SKM-1 (cell line): ENCODE data around the gene NTRK3.

Source experiments
- DNase-seq: peaks from one replicate; lab custom pipeline; 2025; ENCODE audit not compliant: unreplicated experiment; lab: John Stamatoyannopoulos, UW

NTRK3 gene

DNA sequence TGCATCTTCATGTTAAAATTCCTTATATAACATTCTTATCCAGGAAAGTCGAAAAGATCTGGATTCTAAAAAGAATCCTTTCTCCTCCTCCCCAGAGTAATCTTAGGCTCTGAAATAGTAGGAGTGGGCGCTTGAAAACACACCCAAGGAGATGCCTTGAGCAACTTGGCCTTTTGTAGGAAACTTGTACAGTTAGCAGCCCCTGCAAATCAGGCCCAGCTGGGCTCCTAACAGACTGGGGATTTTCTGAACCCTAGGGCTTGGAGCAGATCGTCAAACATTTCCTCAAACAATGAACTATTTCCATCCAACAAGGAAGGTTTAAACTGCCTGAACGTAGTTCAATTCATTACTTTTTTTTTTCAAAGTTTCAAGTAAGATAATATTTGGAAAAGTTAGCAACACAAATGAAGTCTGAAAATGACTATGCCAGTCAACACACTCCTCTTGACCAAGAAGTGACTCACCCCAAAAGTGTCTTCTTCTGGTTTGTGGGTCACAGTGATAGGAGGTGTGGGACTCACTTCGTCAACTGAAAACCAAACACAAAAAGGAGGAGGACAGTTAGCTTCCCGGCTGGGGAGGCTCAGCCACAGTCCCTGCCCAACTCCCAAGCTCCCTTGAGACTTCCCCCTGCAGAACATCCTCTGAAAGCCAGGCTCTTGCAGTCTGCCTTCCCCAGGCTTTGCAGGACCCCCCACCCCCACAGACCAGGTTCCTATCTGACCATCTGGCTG is 129.7 kb downstream of the NTRK3 start:
- no peak for DNase-seq

DNA sequence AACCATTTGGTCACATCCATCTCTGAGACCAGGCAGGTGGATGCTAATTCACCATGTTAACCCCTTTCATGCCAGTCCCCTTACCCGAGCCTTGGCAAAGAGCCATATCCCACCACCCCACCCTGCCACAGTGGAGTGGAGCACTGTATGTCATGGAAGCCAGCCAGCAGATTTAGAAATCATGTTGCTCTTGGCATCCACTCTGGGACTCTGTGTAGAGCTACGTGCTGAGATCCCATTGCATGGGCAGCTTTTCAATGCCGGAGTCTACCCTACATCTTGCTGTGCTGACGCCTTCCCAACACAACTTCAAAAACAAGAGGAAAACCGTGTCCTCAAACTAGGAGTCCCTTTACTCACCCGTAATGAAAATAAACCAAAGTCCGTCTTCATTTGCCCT is 131.0 kb downstream of the NTRK3 start:
- DNase-seq = no peak

DNA sequence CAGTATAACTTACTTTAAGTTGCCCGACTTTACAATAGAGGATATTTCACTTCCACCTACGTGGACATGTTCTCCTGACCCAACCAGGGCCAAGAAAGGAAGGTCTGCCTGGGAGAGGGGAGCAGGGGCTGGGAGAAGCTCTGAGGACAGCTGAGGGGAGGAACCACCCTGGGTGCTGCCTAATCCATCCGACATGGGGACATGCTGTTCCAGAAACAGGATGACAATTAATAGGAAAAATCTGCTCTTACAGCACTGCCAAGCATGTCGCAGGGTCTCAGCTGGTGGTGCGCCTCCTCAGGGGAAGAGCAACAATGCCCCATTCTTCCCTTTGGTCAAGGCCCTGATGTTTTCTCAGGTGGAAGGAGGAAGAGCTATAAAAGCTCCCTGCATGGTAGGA is 132.3 kb downstream of the NTRK3 start:
- DNase-seq = no peak

DNA sequence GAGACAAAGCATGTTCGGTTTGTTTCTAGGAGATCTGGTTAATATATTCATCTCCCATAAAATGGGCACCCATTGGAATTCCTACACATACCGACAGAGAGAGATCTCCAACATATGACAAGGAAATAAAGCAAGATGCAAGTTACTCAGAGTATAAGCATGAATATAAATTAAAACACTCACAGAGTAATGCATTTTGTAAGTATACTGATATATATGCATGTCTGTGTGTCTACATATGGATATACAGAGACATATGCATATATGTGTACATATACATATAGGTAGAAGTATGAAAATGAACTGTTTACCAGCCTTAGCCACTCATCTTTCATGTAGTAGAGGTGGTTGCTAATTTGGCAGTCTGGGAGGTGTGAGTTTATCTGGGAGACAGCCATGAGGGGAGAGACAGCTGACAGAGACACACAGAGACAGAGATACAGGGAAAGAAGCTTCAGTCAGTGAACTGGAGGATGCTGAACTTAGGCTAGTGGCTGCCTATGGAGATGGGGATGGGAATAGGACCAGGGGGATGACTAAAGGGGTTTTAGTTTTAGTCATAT is 134.5 kb downstream of the NTRK3 start:
- no peak for DNase-seq

DNA sequence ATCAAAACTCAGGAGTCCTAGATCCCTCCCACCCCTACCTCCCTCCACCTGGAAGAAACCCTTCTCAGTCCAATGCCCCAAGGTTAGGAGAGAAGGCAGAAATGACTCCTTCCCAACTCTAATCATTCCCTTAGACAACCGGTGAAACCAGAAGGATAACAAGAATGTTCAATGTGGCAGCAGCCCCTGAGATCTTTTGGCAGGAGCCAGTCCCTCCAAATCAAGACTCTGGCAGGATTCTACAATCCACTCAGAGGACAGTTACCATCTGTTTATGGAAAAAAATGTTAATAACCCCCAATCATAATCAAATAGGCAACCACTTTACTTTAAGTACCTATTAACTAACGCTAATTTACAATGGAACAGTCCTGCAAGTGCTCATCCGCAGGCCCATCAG is 136.5 kb downstream of the NTRK3 start:
- no peak for DNase-seq

DNA sequence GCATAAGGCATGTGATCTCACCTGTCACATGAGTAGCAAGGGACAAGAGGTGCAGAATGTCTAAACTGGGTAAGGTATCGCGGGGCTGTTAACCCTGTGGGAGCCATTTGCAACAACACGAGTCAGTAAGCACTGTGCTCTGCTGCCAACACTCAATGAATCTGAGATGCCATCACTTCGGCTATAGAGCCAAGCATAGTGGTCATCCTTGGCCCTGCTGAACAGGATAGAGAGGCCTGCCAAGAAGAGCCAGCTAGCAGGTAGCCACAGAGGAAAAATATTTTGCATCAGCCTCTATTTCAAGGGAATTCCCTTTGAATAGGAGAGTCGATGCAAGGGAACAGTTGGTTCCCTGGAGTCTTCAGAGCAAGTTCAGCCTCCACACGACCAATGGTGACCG is 137.8 kb downstream of the NTRK3 start:
- DNase-seq = no peak

DNA sequence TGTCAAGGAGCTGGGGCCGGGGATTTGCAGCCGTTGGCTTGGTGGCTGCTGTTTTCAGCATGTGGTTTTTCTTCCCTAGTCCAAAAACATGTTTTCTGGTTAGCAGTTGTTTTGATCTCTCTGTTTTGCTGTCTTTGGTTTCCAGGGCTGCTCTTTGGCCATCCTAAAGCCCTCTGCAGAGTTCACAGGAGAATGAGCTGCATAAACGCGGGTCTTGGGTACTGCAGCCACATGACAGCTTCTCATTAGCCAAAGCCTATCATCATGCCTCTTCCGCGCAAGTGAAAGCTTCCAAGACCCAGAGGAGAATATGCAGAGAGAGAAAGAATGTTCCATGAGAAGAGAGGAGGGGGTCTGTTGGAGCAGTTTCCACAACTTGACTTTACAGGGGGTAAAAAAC is 138.5 kb downstream of the NTRK3 start:
- no peak for DNase-seq

DNA sequence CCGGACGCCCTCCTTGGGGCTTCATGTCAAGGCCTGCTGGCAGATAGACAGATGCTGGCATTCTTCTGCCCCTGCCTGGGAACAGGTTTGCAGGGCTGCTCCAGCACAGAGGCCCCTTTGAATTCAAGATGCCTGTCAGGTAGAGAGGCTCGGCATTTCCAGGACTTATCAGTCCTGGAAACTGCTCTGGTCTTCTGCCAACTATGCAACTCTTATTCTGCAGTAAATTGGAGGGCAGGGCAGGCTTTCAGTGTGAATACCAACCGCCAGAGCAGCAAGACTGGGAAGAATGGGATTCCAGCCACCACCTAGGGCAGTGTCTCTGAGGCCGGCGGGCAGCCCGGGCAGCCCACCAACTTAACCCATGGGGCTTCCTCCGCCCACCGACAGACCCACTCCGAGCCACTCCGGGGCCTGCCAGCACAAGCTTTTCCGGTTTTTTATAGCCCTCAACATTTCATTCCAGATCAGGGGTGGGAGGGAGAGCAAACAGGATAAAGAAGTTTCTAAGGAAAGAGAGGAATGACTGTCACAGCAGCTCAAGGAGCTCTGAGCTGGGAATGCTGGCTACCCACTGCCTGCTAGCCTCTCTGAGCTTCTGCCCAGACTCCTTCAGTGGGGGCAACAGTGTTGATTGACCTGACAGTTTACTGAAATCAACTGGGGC is 140.9 kb downstream of the NTRK3 start:
- DNase-seq = no peak

DNA sequence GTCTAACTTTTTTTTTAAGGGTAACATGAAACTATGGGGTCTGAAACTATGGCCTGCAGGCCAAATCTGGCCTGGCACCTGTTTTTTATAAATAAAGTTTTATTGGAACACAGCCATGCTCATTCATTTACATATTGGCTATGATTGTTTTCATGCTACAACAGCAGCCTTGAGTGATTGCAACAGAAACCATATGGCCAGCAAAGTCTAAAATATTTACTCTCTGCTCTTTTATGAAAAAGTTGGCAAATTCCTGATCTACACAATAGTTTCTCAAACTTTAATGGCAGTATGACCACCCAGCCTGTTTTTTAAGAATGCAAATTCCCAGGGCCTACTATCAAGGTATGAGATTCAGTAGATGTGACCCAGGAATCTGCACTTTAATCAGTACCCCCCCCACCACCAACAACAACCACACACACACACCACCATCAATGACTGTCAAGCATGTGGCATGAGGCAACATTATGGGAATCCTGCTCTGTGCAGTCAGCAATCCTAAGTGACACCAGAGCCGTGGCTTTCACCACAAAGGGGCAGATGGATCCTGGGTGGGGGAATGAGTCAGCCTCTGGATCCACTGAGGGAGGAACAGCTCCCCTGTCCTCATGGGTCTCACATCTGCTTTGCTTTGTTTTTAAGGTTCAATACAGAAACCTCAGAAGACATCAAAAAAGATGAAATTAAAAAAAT is 142.8 kb downstream of the NTRK3 start:
- no peak for DNase-seq

DNA sequence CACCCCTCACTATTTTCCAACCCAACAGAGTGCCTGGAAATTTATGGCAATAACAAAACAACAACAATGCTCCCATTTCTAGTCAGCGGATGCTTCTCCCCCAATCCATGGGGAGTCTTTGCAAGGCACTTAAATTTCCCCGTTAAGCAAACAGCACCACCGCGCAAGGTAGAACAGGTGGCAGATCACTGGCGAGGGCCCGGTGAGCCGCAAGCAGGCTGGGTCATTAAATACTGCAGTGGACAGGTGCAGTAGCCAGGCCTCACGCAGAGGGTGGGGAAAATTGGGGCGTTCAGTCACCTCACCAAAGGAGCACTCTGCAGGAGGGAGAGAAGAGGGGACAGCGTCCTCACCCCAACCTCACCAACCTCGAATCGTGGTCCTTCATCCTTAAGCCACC is 147.5 kb downstream of the NTRK3 start:
- DNase-seq = no peak

DNA sequence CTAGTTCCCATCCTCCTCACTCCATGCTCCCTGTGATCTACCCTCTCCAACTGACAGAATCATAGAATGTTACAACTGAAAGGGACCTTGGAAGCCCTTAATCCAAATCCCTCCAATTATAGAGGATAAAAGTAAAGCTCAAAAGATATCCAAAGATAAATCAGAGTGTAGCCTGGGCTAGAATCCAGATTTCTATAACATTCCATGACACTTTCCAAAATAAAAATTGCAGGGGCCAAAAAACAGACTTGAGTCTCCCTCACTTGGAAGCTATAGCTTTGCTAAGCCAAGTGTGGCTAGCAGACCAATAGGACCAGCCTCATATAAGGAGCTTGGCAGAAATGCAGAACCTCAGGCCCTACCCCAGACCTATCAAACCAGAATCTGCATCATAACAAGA is 148.1 kb downstream of the NTRK3 start:
- DNase-seq = no peak

DNA sequence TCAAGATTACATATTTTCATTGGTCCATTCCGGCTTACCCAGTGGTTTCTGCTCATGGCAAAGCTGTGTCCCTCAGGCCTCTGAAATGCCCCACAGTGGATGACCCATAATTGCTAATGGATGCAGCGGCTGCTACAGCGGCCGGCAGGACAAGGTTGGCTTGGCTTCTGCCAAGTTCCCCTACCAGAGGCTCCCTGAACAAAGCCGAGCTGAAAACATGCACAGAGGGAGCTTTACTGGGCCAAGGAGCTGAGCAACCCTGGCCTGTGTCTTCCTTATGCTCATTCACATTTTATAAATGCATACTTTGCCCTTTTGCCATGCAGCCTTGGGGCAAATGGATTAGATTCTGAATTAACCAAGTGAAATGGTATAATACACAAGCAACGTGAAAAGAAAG is 150.5 kb downstream of the NTRK3 start:
- DNase-seq = no peak

DNA sequence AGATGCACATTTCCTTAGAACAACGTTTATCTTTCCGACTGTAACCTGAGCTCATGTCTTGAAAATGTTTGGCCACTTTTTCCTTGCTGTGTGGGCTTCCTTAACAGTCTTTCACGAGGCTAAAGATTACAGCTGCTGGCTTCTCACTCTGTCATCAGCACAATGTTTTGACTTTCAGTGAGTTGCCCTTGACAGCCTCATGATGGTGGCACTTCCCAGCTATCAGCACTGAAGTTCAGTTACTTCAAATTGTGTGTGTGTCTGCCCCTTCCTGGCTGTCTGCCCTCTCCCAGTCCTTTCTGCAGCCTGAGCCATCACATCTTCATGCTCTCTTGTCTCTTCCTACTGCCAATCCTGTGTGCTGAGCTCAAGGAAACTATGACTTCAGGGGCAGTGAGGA is 152.2 kb downstream of the NTRK3 start:
- no peak for DNase-seq

DNA sequence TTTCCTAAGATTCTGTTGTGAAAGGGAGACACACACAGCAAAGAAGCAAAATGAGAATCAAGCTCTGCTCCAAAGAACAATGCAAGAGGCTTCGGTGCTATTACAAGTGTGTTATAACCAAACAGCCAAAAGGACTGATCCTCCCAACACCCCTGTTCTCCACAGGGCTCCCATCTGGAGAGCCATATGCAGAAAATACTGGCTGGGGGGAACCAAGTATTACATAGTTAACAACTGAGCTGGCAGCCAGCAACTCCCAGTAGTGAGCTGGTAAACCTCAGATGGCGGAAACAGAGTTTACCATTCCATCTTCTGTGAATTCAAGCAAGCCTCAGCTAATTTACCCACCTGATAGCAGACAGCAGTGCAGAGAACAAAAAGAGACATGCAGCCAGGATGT is 156.4 kb downstream of the NTRK3 start:
- DNase-seq = no peak

DNA sequence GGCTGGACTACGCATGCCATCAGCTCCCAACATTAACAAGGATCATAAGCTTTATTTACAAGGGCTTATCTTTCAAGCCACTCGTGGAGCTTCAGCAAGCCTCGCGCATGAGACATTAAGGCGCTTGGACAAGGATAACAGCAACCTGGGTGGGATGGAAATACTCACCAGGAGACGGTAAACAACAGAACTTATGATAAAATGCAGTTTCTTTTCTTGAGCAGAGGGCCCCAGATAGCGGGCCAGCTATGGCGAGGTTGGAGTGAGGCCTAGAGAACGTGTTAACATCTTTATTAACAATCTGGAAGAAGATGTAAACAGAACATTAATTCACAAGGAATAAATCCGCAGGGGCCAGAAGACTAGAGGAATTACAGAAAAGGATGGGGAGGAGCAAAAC is 158.2 kb downstream of the NTRK3 start:
- no peak for DNase-seq

DNA sequence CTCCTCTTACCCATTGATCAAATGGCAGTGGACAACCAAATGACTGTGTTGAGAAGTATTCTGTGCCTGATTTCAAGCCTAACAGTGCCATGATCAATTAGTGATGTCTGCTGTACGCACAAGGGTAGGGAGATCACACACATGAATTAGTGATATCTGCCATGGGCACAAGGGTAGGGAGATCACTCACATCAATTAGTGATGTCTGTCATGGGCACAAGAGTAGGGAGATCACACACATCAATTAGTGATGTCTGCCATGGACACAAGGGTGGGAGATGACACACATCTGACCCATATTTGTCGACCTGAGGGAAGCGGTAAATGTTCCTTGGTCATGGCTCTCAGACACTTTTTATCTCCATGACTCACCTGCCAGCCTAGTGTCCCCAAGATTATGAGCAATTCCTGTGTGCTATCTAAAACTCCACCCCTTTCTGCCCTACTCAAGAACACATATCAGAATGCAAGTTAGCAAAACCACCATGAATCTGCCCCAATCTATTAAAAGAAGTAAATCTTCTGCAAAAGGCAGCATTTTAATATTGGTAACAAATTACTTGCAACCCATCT is 165.0 kb downstream of the NTRK3 start:
- DNase-seq = no peak

DNA sequence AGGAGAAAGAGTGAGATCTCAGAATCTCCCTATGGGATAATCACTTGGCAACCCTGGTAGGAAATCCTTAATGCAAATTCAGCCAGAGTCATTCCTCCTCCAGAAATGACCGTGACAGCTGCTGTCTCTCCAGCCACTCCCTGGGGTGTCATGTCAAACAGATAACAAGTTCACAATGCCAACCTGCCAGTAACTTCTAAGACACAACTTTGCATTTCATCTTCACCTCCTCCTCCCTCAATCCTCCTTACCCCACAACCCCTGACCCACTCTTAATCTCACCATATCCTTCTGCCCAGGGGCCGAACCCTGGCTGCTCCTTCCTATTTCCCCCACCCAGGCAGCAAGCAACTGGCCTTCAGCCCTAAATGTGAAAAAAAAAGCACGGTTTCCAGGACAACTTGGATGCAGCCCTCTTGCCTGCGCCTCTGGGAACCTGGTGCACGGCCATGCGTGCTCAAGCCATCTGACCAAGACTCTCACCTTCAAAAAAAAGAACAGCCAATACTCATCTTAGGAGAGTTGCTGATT is 166.0 kb downstream of the NTRK3 start:
- no peak for DNase-seq

DNA sequence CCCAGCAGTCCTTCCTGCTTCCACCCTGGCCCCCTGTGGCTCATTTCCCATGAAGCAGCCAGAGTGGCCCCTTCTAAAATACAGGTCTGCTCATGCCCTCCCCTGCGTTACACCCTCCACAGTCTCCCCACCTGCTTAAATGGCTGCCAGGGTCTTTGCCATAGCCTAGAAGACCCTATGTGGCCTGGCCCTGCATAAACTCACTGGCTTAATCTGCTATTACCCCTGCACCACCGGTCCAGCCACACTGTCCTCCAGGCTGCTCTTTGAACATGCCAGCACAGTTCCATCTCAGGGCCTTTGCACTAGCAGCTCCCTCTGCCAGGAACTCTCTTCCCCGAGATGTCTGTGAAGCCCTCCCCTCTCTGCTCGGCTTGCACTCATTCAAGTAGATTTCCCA is 166.8 kb downstream of the NTRK3 start:
- DNase-seq = no peak

DNA sequence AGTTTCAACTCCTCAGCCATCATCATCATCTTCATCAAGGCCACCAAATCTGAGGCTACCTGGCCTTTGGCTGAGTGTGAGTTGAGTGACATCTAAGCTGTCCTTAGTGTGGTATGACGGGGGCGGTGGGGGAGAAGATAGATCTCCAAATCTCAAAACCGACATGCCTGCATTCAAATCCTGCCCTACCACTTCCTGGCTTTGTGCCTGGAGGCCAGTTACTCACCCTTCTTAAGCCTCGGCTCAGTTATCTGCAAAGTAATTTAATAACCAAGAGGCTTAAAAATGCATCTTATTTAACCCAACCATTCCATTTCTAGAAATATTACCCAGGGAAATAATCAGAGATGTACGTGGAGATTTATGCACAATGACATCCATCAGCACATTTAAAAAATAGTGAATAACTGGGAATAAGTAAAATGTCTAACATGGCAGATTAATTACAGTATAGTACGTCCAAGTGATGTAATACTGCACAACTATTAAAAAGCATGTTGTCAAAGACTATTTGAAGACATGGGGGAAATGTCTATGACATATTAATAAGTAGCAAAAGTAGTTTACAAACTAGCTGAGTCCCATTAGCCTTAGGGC is 167.4 kb downstream of the NTRK3 start:
- no peak for DNase-seq

DNA sequence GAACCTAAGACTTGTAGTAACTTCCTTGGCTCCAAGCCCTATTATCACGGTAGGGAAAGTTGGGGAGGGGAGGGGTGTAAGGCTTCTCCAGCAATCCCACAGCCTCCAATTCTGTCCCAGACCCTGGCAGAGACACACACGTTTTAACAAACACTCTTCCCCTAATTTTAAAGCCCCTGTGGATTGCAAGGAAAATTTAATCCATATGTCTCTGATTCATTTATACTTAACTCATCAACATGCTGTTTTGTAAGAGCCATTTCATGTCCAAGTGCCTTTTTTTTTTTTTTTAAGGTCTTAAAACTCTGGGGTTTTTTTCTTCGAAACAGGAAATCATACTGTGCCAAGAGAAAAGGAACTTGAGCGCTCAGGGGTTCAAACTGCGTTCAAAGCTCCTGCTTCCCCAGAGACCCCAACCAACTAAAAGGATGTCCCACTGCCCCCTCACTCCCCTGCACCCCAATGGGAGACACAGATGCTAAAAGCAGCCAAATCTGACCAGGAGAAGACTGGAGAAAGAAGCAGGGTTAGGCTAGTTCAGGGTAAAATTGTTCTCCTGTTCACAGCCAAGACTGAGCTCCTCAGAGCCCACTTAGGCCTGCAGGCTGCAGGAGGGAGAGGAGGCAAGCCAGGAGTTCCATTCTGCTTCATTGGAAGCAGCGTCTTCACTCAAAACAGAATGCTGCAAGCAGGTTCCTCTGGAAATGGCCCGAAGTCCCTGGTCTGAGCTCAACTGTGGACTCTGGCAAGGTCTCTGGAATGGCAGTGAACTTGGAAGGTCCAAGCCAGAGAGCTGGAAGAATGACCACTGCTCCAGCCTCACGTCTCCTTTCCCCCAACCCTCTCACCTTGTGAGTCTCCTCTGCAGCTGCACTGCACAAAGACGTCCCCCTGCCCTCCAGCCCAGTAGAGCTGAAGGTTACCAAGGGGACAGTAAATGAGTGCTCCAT is 172.5 kb downstream of the NTRK3 start:
- DNase-seq = no peak
